SK-N-DZ (cell line): Measurements from ENCODE around the gene PIP5K1C.
"Not testable (repeated sequence)": the region's sequence is repeated elsewhere in the genome, so short reads cannot be mapped to it uniquely, and the experiment has no call there.

Experiments used
- DNase-seq: peaks from one replicate; pipeline ENCODE4 v3.0.0-alpha.2; 2015; ENCODE audit warnings: low spot score

The PIP5K1C gene

GRCh38 chr19:3661284-3662238 is 38.7 kb downstream of the PIP5K1C start:
- no peak for DNase-seq

GRCh38 chr19:3660493-3661219 is 39.6 kb downstream of the PIP5K1C start:
- no peak for DNase-seq

- no peak for DNase-seq
These were observed 40.5 kb downstream of the PIP5K1C start for GRCh38 chr19:3659746-3660112.

- no peak for DNase-seq
These were observed 41.2 kb downstream of the PIP5K1C start for GRCh38 chr19:3658870-3659745.

GRCh38 chr19:3658004-3658869 is 42.0 kb downstream of the PIP5K1C start:
- DNase-seq, result no peak

GRCh38 chr19:3657395-3657769 is 42.9 kb downstream of the PIP5K1C start:
- DNase-seq, result no peak

GRCh38 chr19:3656747-3657394 is 43.4 kb downstream of the PIP5K1C start:
- DNase-seq, result no peak

- DNase-seq, result no peak
These were observed 44.1 kb downstream of the PIP5K1C start for GRCh38 chr19:3656073-3656746.

- DNase-seq, result no peak
These were observed 44.7 kb downstream of the PIP5K1C start for GRCh38 chr19:3655402-3656072.

GRCh38 chr19:3653865-3654513 is 46.3 kb downstream of the PIP5K1C start:
- no peak for DNase-seq

GRCh38 chr19:3653081-3653795 is 47.0 kb downstream of the PIP5K1C start:
- no peak for DNase-seq

GRCh38 chr19:3652422-3652821 is 47.8 kb downstream of the PIP5K1C start:
- no peak for DNase-seq

GRCh38 chr19:3651684-3652083 is 48.6 kb downstream of the PIP5K1C start:
- no peak for DNase-seq

- DNase-seq, result no peak
These were observed 50.4 kb downstream of the PIP5K1C start for GRCh38 chr19:3649888-3650287.

- no peak for DNase-seq
These were observed 52.0 kb downstream of the PIP5K1C start for GRCh38 chr19:3648037-3648905.

GRCh38 chr19:3647102-3647501 is 53.2 kb downstream of the PIP5K1C start:
- not testable (repeated sequence) for DNase-seq
